Measurements from ENCODE around the gene TLR7.

Gene TLR7

GRCh38 chrX:12866451-12867377 lies at the start of gene TLR7:
Gene TLR7 (plus strand): TSS chrX:12867072. CDS start chrX:12867579, 507 bp downstream.
- no peak for DNase-seq (ENCODE audit: low spot score)

- DNase-seq (ENCODE audit: low spot score) = no peak
These were observed 49.3 kb upstream of the TLR7 start for GRCh38 chrX:12817528-12817927.

- no peak for DNase-seq (ENCODE audit: low spot score)
These were observed 47.6 kb upstream of the TLR7 start for GRCh38 chrX:12819222-12819621.

GRCh38 chrX:12820737-12821136 lies 46.1 kb upstream of the TLR7 start:
- DNase-seq (ENCODE audit: low spot score) = no peak

DNA sequence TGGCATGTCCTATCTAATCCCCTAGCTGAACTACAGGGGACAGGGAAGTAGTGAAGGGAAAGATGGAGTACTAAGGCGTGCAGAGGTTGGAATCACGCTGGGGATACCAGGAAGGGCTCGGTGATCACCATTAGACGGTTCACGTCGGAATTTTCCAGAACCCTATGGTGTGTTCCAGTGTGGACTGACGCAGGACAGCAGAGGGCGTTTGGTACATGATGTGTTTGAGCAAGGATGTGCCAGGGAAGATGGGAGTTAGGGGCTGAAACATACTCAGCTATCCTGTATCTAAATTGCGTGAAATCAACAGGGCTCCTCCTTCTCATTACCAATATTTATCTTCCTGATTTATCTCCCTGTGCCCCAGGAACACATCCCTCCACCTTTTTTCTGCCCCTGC lies 41.9 kb upstream of the TLR7 start:
- DNase-seq (ENCODE audit: low spot score) = no peak

DNA sequence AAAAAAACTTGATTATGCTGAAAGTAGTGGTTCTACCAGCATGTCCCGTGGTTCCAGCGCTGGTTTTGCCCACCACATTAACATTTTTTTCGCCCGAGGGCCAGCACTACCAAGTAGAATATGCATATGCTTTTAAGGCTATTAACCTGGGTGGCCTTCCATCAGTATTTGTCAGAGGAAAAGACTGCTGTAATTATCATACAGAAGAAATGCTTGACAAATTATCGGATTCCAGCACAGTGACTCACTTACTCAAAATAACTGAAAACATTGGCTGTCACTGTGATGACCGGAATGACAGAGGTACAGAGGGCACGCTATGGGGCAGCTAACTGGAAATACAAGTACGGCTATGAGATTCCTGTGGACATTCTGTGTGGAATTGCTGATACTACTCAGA lies 41.1 kb upstream of the TLR7 start:
- DNase-seq (ENCODE audit: low spot score) = no peak

DNA sequence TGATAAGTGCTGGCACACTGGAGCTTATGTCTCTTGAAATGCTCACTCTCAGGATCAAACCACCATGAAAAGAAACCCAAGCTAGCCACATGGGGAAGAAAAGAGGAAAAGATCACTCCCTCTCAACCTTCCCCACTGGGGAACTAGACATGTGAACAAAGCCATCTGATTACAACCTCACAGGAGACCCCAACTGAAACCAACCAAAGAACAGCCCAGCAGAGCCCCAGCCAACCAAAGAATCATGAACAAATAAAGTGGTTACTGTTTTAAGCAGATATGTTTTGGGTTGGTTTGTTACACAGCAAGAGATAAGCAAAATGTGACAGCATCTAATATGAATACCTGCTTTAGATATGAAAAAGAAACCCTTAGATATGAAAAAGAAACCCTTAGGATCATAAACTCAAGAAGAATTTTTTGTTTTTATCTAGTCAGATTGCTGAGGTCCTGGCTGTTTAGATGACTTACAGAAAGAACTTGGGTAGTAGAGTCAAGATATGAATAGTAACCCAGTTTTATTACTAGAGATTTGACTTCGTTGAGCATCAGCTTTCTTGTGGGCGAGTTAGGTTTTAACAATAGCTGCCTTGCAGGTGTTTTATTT lies 23.7 kb upstream of the TLR7 start:
- DNase-seq (ENCODE audit: low spot score) = no peak

DNA sequence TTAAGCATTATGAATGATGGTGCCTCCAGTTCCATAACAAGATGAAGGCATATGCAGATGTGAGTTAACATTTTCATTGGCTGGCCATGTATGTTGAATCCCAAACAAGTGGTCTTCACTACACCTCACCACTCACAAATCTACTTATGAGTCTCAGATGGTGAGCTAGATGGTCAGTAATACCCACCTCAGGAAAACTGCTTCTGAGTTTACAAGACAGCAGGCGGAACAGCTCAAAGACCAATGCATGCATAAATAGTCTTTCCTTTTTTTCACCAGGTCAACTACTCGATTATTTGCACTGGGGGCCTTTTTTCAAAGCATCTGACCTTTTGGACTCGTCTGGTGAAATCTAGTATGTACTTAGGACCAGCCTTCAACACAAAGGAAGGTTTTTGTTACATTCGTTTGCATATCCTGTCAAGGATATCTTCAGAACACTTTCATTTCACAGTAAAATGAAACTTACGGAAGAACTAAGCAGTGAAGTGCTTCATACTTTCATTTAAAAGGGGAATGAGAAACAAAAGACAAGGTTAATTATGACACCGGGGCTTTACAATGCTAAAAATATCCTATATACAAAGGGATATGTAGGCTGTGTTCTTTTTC lies 23.1 kb upstream of the TLR7 start:
- no peak for DNase-seq (ENCODE audit: low spot score)

GRCh38 chrX:12844319-12844718 lies 22.6 kb upstream of the TLR7 start:
- DNase-seq (ENCODE audit: low spot score) = no peak

GRCh38 chrX:12865359-12865758 lies 1.5 kb upstream of the TLR7 start:
- no peak for DNase-seq (ENCODE audit: low spot score)

DNA sequence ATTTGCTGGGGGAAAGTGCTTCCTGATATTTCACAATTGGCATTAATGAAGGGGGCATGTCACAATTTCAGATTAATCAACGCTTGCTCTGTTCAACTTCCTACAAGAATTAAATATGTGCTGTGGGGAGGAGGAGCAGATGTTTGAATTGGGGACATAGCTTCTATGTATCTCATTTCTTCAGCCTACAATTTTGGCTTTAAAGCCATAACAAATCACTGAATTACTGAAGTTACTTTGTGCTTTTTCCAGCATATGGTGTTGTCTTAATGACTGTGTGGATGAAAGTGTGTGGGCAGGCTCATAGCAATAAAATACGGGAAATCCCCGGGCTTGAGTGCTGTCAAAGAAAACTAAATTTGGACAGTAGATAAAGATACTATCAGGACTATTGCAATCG lies 813 bp downstream of the TLR7 start:
- no peak for DNase-seq (ENCODE audit: low spot score)

GRCh38 chrX:12868747-12869146 lies 1.9 kb downstream of the TLR7 start:
- DNase-seq (ENCODE audit: low spot score) = no peak

DNA sequence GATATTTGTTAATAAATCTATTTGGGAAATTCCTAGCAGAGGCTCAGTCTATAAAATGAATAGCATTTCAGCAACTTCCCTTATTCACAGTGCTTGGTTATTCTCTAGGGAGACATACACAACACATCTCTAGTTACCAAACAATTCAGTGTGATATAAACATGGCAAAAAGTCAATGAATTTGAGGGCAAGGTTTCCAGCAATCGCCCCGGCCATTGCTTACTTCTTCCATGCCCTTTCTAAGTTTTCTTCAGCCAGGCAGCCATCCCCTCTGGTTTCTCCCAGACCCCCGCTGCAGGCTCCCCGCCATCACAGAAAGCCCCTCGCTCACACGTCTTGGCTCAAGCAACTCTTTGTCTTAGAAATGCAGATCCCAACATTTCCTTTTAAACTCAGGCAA lies 4.4 kb downstream of the TLR7 start:
- DNase-seq (ENCODE audit: low spot score) = no peak

GRCh38 chrX:12872741-12873140 lies 5.9 kb downstream of the TLR7 start:
- DNase-seq (ENCODE audit: low spot score) = no peak

GRCh38 chrX:12874581-12874980 lies 7.7 kb downstream of the TLR7 start:
- DNase-seq (ENCODE audit: low spot score) = no peak

DNA sequence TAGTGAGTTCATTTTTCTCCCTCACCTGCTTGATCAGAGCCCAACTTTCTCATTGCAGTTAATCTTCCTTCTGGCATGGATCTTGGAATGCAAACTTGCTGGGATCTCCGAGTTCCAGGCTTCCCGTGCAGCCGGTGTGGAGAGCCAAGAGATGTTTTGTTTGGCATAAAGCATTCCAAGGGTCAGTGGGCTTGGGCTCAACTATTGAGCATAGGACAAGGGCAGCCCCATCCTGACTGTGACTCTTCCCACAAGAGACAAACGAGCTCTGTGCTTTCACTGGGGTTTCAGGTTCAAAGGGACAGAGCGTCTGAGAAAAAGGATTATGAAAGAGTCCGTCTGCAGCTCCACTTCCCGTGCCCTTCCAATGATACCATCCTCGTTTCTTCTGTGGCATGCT lies 10.5 kb downstream of the TLR7 start:
- no peak for DNase-seq (ENCODE audit: low spot score)

- DNase-seq (ENCODE audit: low spot score) = no peak
These were observed 11.7 kb downstream of the TLR7 start for GRCh38 chrX:12878536-12878935.

GRCh38 chrX:12881914-12882313 lies 15.0 kb downstream of the TLR7 start:
- no peak for DNase-seq (ENCODE audit: low spot score)

DNA sequence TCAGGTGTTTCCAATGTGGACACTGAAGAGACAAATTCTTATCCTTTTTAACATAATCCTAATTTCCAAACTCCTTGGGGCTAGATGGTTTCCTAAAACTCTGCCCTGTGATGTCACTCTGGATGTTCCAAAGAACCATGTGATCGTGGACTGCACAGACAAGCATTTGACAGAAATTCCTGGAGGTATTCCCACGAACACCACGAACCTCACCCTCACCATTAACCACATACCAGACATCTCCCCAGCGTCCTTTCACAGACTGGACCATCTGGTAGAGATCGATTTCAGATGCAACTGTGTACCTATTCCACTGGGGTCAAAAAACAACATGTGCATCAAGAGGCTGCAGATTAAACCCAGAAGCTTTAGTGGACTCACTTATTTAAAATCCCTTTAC lies 18.6 kb downstream of the TLR7 start:
- DNase-seq (ENCODE audit: low spot score) = no peak

DNA sequence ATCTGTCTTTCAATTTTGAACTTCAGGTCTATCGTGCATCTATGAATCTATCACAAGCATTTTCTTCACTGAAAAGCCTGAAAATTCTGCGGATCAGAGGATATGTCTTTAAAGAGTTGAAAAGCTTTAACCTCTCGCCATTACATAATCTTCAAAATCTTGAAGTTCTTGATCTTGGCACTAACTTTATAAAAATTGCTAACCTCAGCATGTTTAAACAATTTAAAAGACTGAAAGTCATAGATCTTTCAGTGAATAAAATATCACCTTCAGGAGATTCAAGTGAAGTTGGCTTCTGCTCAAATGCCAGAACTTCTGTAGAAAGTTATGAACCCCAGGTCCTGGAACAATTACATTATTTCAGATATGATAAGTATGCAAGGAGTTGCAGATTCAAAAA lies 19.7 kb downstream of the TLR7 start:
- DNase-seq (ENCODE audit: low spot score) = no peak

DNA sequence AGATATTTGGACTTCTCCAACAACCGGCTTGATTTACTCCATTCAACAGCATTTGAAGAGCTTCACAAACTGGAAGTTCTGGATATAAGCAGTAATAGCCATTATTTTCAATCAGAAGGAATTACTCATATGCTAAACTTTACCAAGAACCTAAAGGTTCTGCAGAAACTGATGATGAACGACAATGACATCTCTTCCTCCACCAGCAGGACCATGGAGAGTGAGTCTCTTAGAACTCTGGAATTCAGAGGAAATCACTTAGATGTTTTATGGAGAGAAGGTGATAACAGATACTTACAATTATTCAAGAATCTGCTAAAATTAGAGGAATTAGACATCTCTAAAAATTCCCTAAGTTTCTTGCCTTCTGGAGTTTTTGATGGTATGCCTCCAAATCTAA lies 20.3 kb downstream of the TLR7 start:
- no peak for DNase-seq (ENCODE audit: low spot score)

DNA sequence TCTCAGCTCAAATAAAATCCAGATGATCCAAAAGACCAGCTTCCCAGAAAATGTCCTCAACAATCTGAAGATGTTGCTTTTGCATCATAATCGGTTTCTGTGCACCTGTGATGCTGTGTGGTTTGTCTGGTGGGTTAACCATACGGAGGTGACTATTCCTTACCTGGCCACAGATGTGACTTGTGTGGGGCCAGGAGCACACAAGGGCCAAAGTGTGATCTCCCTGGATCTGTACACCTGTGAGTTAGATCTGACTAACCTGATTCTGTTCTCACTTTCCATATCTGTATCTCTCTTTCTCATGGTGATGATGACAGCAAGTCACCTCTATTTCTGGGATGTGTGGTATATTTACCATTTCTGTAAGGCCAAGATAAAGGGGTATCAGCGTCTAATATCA lies 20.9 kb downstream of the TLR7 start:
- no peak for DNase-seq (ENCODE audit: low spot score)

DNA sequence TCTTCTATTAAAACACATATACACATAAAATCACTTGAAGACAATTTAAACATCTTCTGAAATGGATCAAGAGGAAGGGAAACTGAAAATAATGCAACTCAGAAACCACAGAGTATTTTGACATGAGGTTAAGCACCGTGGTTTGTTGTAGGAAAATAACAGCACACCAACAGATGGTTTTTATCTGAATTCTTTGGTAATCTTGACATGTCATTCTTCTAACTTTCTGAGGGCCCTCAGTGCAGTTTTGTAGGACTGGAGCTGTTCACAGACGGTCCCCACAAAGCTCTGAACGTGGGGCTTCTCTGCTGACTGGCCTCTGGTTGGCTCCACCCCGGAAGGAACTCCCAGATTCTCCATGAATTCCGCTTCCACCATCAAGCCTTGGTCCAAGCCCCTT lies 23.6 kb downstream of the TLR7 start:
- DNase-seq (ENCODE audit: low spot score) = no peak

All from ecto neural progenitor cell (in vitro differentiated cells).